ENCODE measurements around the gene RHOT2.

- no peak for TF ChIP-seq CTCF (IDR thresholded peaks at IDR 0.05)
- TF ChIP-seq POLR2A (IDR thresholded peaks at IDR 0.05), result no peak
- TF ChIP-seq EP300 (IDR thresholded peaks at IDR 0.05), result no peak
These were observed 12.7 kb downstream of the RHOT2 start for GRCh38 chr16:680625-680945.
